Gastrocnemius medialis (tissue), 4 donors: ENCODE results near the gene SSR4. TPM values are rescaled to one million over a fixed set of nuclear protein-coding genes. Genes with fewer than 3 reads are reported as not detected.
"Not testable (repeated sequence)": the region's sequence is repeated elsewhere in the genome, so short reads cannot be mapped to it uniquely, and the experiment has no call there.

Experiments used
- ATAC-seq, 2 donors: fragments of 150-250 bp; one replicate each; pipeline ENCODE4 v1.9.1; 2016
- DNase-seq, 2 donors: peaks; one replicate each; pipeline ENCODE4 v3.0.0-alpha.2; 2019
- H3K27ac ChIP-seq, 4 donors: fragments of 200-600 bp; sonication (generic); 1 replicate in 1 of 4; 2 replicates in 3 of 4; pipeline ENCODE4 v1.5.1; 2016 to 2018; ENCODE audit warnings: mild to moderate bottlenecking in 2 of 4, moderate library complexity in 1 of 4
- H3K27me3 ChIP-seq, 3 donors: fragments of 200-600 bp; sonication (generic) in 2 of 3; 1 replicate in 1 of 3; 2 replicates in 2 of 3; pipeline versions ENCODE4 v1.5.1 to v1.6.0; 2016 to 2019; ENCODE audit warnings: mild to moderate bottlenecking in 1 of 3, moderate library complexity in 1 of 3
- H3K36me3 ChIP-seq, 2 donors: fragments of 200-600 bp; sonication (generic) in 1 of 2; one replicate each; pipeline ENCODE4 v1.5.1; 2017 to 2018
- H3K4me1 ChIP-seq, 2 donors: fragments of 200-600 bp; sonication (generic) in 1 of 2; one replicate each; pipeline ENCODE4 v1.5.1; 2016 to 2017; ENCODE audit warnings: mild to moderate bottlenecking in 2 of 2
- H3K4me3 ChIP-seq, 4 donors: fragments of 200-600 bp; sonication (generic) in 3 of 4; 1 replicate in 1 of 4; 2 replicates in 3 of 4; pipeline ENCODE4 v1.5.1; 2016 to 2019; ENCODE audit warnings: mild to moderate bottlenecking in 2 of 4
- H3K9me3 ChIP-seq, 3 donors: fragments of 200-600 bp; sonication (generic) in 2 of 3; 1 replicate in 1 of 3; 2 replicates in 2 of 3; pipeline ENCODE4 v1.5.1; 2016 to 2019
- POLR2A ChIP-seq, 2 donors: fragments of 450-650 bp; IDR thresholded peaks; one replicate each; pipeline ENCODE4 v1.6.1; 2017; ENCODE audit warnings: antibody characterized with exemption in 2 of 2, mild to moderate bottlenecking in 2 of 2, moderate library complexity in 2 of 2
- in situ Hi-C, 4 donors: fragments of 200-750 bp; cut with MboI; loops; one replicate each; pipeline versions ENCODE4 v1.15.0 to v1.8.0; 2017; ENCODE audit warnings: low sequenced_read_pairs in 4 of 4
- intact Hi-C: fragments of 100-400 bp; cut with DNase I; formaldehyde crosslinking; loops from one replicate; pipeline ENCODE4 v1.15.1; 2023; ENCODE audit warnings: low total_unique reads
- total RNA-seq, 4 donors: library from RNA; depleted of rRNA; stranded (reverse); fragments of >200 nt; gene quantifications; one replicate each; pipeline versions ENCODE4 v1.1.0 to v1.2.3, GENCODE V29; 2016
- TF ChIP-seq, protein P1 (sequence below), 5 experiments: fragments of 450-650 bp in 3 of 5; fragments of 200-600 bp in 2 of 5; sonication (generic) in 2 of 5; IDR thresholded peaks in 4 of 5; conservative IDR thresholded peaks in 1 of 5; 1 replicate in 4 of 5; 2 replicates in 1 of 5; pipeline ENCODE4 v1.5.1; 2016 to 2019; ENCODE audit warnings: antibody characterized with exemption in 5 of 5, mild to moderate bottlenecking in 3 of 5, moderate library complexity in 3 of 5

The SSR4 gene
- total RNA-seq, 4 donors from 2014 or later = 73.9 to 111 (median 93.4) TPM

- DNase-seq (no peak), ATAC-seq (no peak)
- H3K4me3 ChIP-seq = no peak overlapping the region
- in situ Hi-C loops = no loop called here
- no peaks in the 10 kb centered on the region for H3K36me3 ChIP-seq
- H3K9me3 ChIP-seq = no peaks in the 10 kb centered on the region
- H3K27me3 ChIP-seq = peaks cover 0 to 8% (median 5%) of the 10 kb centered on the region in 3 donors
- intact Hi-C loops = no loop called here
- no peak overlapping the region for H3K27ac ChIP-seq
- no peak for TF ChIP-seq POLR2A (IDR thresholded peaks at IDR 0.05)
- TF ChIP-seq, protein P1, sequence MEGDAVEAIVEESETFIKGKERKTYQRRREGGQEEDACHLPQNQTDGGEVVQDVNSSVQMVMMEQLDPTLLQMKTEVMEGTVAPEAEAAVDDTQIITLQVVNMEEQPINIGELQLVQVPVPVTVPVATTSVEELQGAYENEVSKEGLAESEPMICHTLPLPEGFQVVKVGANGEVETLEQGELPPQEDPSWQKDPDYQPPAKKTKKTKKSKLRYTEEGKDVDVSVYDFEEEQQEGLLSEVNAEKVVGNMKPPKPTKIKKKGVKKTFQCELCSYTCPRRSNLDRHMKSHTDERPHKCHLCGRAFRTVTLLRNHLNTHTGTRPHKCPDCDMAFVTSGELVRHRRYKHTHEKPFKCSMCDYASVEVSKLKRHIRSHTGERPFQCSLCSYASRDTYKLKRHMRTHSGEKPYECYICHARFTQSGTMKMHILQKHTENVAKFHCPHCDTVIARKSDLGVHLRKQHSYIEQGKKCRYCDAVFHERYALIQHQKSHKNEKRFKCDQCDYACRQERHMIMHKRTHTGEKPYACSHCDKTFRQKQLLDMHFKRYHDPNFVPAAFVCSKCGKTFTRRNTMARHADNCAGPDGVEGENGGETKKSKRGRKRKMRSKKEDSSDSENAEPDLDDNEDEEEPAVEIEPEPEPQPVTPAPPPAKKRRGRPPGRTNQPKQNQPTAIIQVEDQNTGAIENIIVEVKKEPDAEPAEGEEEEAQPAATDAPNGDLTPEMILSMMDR (IDR thresholded peaks at IDR 0.05 in 4 of 5, conservative IDR thresholded peaks at IDR 0.05 in 1 of 5) = no peak
- H3K4me1 ChIP-seq = no peaks in the 10 kb centered on the region
Measured at GRCh38 chrX:153814591-153815315, 20.3 kb downstream of the SSR4 start.

DNA sequence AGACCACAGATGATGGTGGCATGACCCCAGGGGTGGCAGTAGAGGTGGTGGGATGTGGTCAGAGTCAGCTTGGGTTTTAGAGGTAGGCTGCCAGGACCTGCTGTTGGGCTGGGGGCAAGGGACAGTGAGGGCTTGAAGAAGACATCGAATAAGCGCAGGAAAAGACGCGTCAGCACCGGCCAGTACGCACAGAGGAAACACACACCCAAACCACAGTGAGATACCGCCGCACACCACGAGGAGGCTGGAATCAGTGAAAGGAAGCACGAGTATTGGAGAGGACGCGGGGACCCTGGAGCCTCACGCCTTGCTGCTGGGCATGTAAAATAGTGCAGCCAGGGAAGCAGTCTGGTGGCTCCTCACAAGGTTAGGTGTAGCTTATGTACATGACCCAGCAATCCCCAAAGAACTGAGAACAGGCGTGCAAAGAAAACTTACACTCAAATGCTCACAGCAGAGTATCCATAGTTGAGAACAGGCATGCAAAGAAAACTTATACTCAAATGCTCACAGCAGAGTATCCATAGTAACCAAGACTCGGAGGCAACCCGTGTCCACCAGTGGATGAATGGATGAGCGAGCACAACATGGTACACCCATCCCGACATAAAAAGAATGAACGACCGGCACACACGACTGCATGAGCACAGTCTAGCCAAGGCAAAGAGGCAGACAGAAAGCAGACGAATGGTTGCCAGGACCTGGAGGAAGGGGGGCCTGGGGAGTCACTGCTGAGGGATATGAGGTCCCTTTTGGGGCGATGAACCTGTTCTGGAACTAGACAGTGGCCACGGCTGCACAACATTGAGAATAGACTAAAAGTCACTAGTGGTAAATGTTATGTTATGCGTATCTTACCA is 22.6 kb downstream of the SSR4 start:
- no peaks in the 10 kb centered on the region for H3K36me3 ChIP-seq
- H3K27ac ChIP-seq = no peak overlapping the region
- intact Hi-C loops (no loop called here), in situ Hi-C loops (no loop called here)
- no peaks in the 10 kb centered on the region for H3K4me1 ChIP-seq
- no peak for ATAC-seq
- H3K4me3 ChIP-seq = no peak overlapping the region
- H3K9me3 ChIP-seq = no peaks in the 10 kb centered on the region
- peaks cover 0 to 10% (median 8%) of the 10 kb centered on the region in 3 donors for H3K27me3 ChIP-seq
- DNase-seq = no peak
- TF ChIP-seq POLR2A (IDR thresholded peaks at IDR 0.05) = no peak
- TF ChIP-seq, protein P1 (IDR thresholded peaks at IDR 0.05 in 4 of 5, conservative IDR thresholded peaks at IDR 0.05 in 1 of 5) = no peak

DNA sequence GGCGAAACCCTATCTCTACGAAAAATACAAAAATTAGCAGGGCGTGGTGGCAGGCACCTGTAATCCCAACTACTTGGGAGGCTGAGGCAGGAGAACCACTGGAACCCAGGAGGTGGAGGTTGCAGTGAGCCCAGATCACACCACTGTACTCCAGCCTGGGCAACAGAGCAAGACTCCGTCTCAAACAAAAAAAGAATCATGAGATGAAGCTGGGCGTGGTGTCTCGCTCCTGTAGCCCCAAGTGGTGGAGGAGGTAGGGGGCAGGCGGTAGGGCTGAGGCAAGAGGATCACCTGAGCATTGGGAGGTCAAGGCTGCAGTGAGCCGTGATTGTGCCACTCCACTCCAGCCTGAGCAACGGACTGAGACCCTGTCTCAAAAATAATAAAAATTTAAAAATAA is 23.6 kb downstream of the SSR4 start:
- H3K27ac ChIP-seq, H3K4me1 ChIP-seq, ATAC-seq, H3K4me3 ChIP-seq, H3K36me3 ChIP-seq, in situ Hi-C loops, H3K9me3 ChIP-seq, intact Hi-C loops, DNase-seq, H3K27me3 ChIP-seq: not testable (repeated sequence)

- Histone ChIP-seq H3K4me1 (no peaks in the 10 kb centered on the region), H3K4me3 (peak overlapping the region; percentile 41 to 56 (median 47)), H3K9me3 (no peaks in the 10 kb centered on the region), H3K27me3 (peaks cover 0 to 10% (median 8%) of the 10 kb centered on the region in 3 donors), H3K36me3 (no peaks in the 10 kb centered on the region), H3K27ac (no peak overlapping the region)
- peak in 1 of 2 donors; percentile 60 for ATAC-seq
- DNase-seq = no peak
- in situ Hi-C loops = no loop called here
- intact Hi-C loops = no loop called here
- no peak for TF ChIP-seq POLR2A (IDR thresholded peaks at IDR 0.05)
- TF ChIP-seq, protein P1 (IDR thresholded peaks at IDR 0.05 in 4 of 5, conservative IDR thresholded peaks at IDR 0.05 in 1 of 5) = no peak
Measured at GRCh38 chrX:153818571-153819383, 24.3 kb downstream of the SSR4 start.
